GM13976 (cell line): ENCODE data around the gene NOBOX.
"Not testable (repeated sequence)": the region's sequence is repeated elsewhere in the genome, so short reads cannot be mapped to it uniquely, and the experiment has no call there.

Source experiments
- DNase-seq: peaks from one replicate; pipeline ENCODE4 v3.0.0; 2012; ENCODE audit warnings: low spot score
- in situ Hi-C: fragments of 300-500 bp; cut with MboI; formaldehyde crosslinking; loops from one replicate; pipeline ENCODE4 v1.12.0; 2022; ENCODE audit warnings: low sequenced_read_pairs, mixed read lengths, inconsistent platforms; ENCODE audit not compliant: unreplicated experiment
- TF ChIP-seq, protein P1 (sequence below): IDR thresholded peaks from 2 replicates; pipeline ENCODE4 v1.5.1; 2012; ENCODE audit warnings: borderline replicate concordance, mild to moderate bottlenecking; ENCODE audit not compliant: insufficient read depth; ENCODE audit errors: extremely low read depth, missing control alignments, control extremely low read depth

Gene NOBOX

DNA sequence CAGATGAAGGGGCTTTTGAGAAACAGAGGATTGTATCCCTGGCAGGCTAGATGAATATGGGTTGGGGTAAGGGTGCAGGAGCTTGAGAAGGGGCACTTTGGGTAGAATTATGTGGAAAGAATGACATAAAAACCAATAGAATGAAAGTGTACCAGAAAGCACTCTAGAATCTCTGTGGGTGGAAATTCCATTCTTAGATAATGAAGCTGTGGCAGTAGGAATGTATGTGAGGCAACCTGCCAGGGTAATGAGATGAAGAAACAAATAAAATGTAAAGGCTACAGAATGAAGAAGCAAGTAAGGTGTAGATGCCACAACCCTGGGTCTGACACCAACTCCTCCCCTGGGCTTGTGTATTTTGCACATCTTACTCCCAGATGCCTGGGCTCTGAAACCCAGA, 16.8 kb downstream of the NOBOX start:
- in situ Hi-C loops, result no loop called here
- DNase-seq, result no peak
- TF ChIP-seq, protein P1, sequence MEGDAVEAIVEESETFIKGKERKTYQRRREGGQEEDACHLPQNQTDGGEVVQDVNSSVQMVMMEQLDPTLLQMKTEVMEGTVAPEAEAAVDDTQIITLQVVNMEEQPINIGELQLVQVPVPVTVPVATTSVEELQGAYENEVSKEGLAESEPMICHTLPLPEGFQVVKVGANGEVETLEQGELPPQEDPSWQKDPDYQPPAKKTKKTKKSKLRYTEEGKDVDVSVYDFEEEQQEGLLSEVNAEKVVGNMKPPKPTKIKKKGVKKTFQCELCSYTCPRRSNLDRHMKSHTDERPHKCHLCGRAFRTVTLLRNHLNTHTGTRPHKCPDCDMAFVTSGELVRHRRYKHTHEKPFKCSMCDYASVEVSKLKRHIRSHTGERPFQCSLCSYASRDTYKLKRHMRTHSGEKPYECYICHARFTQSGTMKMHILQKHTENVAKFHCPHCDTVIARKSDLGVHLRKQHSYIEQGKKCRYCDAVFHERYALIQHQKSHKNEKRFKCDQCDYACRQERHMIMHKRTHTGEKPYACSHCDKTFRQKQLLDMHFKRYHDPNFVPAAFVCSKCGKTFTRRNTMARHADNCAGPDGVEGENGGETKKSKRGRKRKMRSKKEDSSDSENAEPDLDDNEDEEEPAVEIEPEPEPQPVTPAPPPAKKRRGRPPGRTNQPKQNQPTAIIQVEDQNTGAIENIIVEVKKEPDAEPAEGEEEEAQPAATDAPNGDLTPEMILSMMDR, result no peak

DNA sequence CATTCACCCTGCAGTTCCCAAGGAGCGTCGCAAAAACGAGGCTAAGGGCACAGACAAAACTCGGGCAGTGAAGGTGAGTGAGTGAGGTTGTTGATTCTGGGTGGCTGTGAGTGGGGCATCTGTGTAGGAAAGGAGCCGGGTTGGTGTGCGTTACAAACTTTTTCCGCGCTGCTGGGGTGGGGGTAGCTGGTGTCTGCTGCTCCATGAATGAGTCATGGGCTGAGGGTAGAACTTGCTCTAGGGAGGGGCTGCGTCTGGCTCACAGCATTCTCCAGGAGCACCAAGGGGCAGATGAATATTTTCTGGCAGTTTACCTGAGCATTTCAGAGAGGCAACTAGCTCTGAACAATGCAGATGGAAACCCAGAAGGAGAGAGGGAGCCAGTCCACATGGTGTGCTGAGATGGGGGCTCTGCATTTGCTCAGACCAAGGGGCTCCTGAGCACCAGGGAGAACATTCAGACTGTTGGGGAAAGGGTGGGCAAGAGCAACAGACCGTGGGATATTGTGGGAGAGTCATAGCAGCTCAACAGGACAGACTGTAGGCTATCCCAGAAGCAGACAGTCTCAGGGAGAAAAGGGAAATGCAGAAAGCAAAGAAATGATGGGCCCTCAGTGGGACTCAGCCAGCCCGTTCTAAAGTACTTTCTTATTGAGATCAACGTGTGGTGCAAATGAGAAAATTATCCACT, 18.8 kb downstream of the NOBOX start:
- in situ Hi-C loops, result no loop called here
- DNase-seq, result no peak
- TF ChIP-seq, protein P1, result no peak

DNA sequence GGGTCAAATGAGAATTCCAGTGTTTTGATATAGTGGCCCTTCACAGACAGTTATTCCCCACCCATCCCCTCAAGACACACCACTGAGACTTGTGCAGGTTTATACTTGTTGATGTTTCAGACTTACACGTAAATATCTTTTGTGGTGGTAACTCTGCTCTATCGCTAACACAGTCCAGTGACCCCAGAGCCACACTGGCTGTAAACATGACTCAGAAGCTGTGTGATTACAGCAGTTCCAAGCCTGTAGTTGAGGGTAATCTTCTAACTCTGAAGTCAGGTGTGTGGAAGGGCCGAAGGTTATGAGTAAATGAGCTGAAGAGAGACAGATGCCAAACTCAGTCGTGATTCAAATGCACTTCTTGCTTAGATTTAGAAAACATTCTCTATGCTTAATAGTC, 19.4 kb downstream of the NOBOX start:
- DNase-seq, result no peak
- in situ Hi-C loops, result no loop called here
- TF ChIP-seq, protein P1, result no peak

DNA sequence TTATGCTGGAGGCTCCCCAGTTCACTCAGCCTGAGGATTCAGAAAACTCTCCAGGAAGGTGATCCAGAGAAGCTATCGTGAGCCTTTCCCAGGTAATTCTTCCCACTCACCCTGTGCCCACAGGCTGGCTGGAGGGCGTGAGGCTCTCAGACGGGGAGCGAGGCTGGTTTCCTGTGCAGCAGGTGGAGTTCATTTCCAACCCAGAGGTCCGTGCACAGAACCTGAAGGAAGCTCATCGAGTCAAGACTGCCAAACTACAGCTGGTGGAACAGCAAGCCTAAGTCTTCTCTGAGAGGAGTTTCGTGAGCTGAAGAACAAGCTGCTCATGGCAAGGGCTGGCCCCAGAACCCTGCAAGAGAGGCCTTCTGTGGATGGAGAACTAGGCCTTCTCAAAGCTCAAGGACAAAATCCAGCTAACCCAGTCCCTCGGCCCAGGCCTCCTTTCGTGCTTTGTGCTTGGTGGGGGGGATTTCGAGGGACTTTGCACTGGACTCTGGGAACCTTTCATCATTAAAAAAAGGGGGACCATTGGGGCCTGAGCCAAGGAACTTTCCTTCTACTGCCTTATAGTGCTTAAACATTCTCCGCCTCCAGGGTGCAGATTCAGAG, 23.6 kb downstream of the NOBOX start:
- in situ Hi-C loops, result no loop called here
- DNase-seq, result no peak
- TF ChIP-seq, protein P1, result no peak

DNA sequence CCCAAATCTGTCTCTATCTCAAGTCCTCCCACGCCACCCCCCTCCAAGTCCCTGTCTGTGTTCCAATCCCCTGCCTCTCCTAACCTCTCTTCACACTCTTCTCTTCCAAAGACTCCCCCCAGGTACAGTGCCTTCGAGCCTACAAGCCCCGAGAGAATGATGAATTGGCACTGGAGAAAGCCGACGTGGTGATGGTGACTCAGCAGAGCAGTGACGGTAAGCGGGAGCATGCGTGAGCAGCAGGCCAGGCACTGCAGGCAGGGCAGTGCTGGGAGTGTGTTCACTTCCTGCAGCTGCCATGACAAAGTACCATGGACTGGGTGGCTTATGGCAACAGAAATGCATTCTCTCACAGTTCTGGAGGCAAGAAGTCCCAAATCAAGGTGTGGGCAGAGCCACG, 24.8 kb downstream of the NOBOX start:
- TF ChIP-seq, protein P1, result no peak
- DNase-seq, result no peak
- in situ Hi-C loops, result no loop called here

DNA sequence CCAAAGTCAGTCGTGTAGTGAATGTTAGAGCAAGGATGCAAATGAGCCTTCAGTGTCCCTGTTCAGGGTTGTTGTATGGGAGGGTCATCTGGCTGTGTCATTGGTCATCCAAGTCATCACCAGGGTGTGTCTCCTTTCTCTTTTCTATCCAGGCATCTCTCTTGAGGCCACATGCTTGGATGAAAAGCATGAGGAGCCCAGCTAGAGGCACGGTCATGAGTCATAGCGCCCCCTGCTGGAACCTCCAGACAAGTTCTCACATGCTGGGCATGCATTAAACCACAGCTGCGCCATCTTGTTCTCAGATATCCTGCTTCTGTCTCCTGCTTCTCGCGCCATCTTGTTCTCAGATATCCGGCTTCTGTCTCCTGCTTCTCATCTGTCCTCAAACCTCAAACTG, 34.3 kb downstream of the NOBOX start:
- DNase-seq, in situ Hi-C loops: not testable (repeated sequence)

DNA sequence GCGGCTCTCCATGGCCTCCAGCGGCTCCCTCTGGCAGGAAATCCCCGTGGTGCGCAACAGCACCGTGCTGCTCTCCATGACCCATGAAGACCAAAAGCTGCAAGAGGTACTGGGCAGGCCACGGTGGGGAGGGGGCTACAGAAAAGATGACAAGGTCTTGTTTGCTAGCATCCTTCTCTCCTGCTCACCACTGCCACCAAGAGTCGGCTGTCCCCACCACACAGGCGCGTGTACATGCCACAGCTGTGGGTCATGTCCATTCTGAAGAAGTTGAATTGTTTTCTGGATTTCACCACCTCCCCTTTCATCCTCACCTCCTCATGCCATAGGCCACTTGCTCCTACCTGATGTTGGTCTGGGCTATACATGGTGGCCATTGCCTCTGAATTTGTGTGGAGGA, 36.2 kb downstream of the NOBOX start:
- in situ Hi-C loops, DNase-seq: not testable (repeated sequence)

DNA sequence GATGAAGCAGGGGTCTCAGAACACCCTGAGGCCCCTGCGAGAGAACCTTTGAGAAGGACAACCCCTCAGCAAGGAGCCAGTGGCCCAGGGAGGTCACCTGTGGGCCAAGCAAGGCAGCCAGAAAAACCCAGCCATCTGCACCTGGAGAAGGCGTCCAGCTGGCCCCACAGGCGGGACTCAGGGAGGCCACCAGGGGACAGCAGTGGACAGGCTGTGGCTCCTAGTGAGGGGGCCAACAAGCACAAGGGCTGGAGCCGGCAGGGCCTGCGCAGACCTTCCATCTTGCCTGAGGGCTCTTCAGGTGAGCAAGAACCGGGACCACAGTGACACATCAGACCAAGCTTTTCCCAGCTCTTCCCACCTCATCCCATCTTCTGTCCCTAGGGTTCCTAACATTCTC, 38.0 kb downstream of the NOBOX start:
- DNase-seq, in situ Hi-C loops: not testable (repeated sequence)

DNA sequence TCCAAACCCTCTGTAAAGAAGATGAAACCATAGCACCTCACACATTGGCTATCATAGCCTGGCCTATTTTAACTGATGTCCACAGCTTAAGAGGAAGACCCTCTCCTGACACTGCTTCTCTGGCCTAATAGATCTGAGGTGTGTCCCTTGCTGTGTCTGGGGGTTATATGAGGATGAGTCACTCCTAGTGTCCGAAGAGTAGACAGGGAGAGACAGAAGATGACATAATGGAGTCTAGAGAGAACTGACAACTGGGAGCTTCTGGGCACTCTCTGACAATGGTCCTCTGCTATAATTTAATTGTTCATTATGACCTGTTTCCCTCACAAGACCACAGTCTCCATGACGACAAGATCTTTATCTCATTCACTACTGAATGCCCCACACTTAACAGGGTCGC, 41.4 kb downstream of the NOBOX start:
- DNase-seq, in situ Hi-C loops: not testable (repeated sequence)

DNA sequence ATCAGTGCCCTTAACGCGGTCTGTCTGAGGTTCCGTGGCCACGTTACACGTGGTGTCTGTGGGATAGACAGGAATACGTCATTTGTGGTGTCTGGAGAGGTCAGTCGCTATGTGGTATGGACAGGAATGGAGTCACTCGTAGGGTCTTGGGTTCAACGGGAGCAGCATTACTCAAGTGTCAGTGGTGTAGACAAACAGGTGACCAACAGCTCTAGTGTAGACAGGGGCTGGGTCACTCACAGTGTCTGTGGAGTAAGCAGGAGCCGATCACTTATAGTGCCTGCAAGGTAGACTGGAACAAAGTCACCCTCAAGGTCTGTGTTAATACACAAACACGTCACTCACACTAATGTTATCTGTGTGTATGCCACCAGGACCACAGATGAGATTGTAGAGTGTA, 46.6 kb downstream of the NOBOX start:
- DNase-seq, in situ Hi-C loops: not testable (repeated sequence)

DNA sequence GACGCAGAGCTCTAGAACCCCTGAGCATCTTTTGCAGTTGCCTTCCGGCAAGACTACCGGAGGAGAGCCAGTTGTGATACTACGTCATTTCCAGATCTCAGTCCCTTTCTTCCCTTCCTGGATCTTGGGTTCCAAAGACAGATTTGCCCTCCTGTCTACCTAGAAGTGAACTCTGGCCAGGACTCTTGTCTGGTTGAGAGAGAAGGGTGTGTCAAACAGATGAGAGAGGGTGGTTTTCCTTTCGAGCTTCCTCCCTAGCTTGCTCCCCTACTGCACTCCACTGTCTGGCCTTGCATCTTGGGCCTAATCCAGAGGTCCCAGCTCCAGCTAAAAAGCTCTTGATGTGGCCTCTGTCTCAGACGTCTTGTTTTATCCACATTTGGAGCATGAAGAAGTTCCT, 47.3 kb downstream of the NOBOX start:
- DNase-seq, in situ Hi-C loops: not testable (repeated sequence)

DNA sequence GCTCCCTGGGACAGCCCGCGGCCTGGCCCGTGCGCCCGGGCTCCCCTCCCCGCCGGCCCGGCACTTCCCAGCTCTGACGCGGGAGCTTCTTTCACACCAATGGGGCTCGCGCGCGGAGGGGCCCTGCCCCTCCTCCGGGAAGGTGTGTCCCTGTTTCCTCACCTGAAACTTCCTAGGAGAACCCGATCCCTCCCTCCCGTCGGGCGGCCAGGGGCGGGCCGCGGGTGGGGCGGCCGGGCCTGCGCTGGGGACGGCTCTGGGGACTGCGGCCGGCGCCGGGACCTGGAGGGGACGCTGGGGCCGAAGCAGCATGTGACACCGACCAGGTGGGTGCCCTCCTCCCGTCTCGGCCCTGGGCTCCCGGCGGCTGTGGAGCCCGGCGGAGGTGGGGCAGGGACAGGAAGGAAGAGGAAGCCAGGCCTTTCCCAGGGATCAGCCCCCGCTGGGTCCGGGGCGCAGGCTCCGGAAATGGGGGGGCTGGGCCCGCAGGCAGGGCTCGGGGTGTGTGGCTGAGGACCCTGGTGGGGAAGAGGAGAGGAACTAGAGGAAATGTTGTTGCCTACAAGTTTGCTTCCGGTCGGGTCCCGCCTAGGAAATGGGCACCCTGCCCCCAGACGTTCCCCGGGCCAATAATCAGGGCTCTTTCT, 48.2 kb downstream of the NOBOX start, which contains the start of gene ARHGEF5:
Gene ARHGEF5, plus strand, starts transcription at position 227 of the 647 bp plus-strand sequence. CDS start 7,268 bp downstream, outside the sequence.
- DNase-seq, in situ Hi-C loops: not testable (repeated sequence)

DNA sequence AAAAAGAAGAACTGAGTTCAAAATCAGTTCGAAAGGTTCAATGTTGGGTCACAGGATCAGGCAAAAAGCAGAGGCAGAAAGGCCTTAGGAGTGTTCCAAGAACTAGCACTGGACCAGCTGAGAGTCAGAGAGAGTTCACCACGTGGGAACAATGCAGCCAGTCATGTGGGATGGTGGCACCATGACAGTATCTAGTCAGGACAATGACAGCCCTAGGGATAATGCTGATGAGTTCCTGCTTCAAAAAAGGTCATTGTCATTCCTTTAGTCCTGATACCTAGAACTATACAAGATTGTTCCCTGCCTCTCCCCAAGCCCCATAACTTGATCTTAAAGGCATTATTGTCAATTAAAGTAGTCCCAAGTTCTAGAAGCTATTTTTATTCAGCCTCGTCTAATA, 51.8 kb downstream of the NOBOX start:
- in situ Hi-C loops, result not testable (repeated sequence)

More for the DNA sequence above, 51.8 kb downstream of the NOBOX start:
- DNase-seq, result not testable (repeated sequence)
